NT2/D1 (cell line): ENCODE data around the gene SASS6.

ENCODE experiments used
- YY1 ChIP-seq: IDR thresholded peaks from 2 replicates; pipeline ENCODE4 v1.6.1; 2011; ENCODE audit not compliant: insufficient read length, insufficient read depth
- ZNF274 ChIP-seq: IDR thresholded peaks from 2 replicates; pipeline ENCODE4 v1.6.1; 2011; ENCODE audit warnings: mild to moderate bottlenecking, low read depth, low read length

DNA sequence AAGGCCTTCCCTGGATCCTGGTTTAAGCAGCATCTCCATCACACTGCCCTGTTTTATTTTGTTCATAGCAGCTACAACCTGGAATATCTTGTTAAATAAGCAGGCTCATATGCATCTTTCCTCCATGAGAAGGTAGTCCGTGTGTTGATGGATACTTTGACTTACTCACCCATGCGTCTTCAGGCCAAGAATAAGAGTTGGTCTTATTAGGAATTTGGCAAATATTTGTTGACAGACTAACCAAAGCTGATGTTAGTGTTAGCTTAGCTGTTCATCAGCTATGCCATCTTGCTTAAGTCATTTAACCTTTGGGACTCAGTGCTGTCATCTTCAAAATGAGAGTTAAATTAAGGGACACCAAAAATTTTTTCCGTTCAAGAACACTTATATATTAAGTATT, 59.2 kb downstream of the SASS6 start:
- no peak for TF ChIP-seq ZNF274
- no peak for TF ChIP-seq YY1
